LoVo (cell line): Measurements from ENCODE around the gene TSHR.
"Not testable (repeated sequence)": the region's sequence is repeated elsewhere in the genome, so short reads cannot be mapped to it uniquely, and the experiment has no call there.

ENCODE experiments used
- DNase-seq: peaks from one replicate; pipeline ENCODE4 v3.0.0-alpha.2; 2016; ENCODE audit warnings: low spot score

Gene TSHR

GRCh38 chr14:80996049-80996901 is 40.9 kb downstream of the TSHR start:
- peak; percentile 64 for DNase-seq

GRCh38 chr14:81001447-81001846 is 46.0 kb downstream of the TSHR start:
- DNase-seq = no peak

- DNase-seq = no peak
Observed at GRCh38 chr14:81004575-81004974, 49.2 kb downstream of the TSHR start.

- DNase-seq = no peak
Observed at GRCh38 chr14:81005540-81006228, 50.3 kb downstream of the TSHR start.

- no peak for DNase-seq
Observed at GRCh38 chr14:81006266-81006665, 50.8 kb downstream of the TSHR start.

GRCh38 chr14:81007131-81007530 is 51.7 kb downstream of the TSHR start:
- no peak for DNase-seq

- no peak for DNase-seq
Observed at GRCh38 chr14:81009346-81009745, 53.9 kb downstream of the TSHR start.

GRCh38 chr14:81018251-81018650 is 62.8 kb downstream of the TSHR start:
- no peak for DNase-seq

GRCh38 chr14:81018684-81019083 is 63.3 kb downstream of the TSHR start:
- DNase-seq = no peak

GRCh38 chr14:81019113-81019512 is 63.7 kb downstream of the TSHR start:
- DNase-seq = not testable (repeated sequence)

GRCh38 chr14:81023095-81023710 is 67.8 kb downstream of the TSHR start:
- no peak for DNase-seq

GRCh38 chr14:81028461-81028860 is 73.0 kb downstream of the TSHR start:
- DNase-seq = no peak

GRCh38 chr14:81031488-81031887 is 76.1 kb downstream of the TSHR start:
- DNase-seq = peak; percentile 1

- no peak for DNase-seq
Observed at GRCh38 chr14:81033698-81034240, 78.3 kb downstream of the TSHR start.

- DNase-seq = no peak
Observed at GRCh38 chr14:81042438-81042837, 87.0 kb downstream of the TSHR start.

- DNase-seq = no peak
Observed at GRCh38 chr14:81051547-81051946, 96.1 kb downstream of the TSHR start.

- not testable (repeated sequence) for DNase-seq
Observed at GRCh38 chr14:81054057-81054456, 98.6 kb downstream of the TSHR start.

GRCh38 chr14:81055971-81056370 is 100.5 kb downstream of the TSHR start:
- no peak for DNase-seq

- no peak for DNase-seq
Observed at GRCh38 chr14:81062380-81062779, 107.0 kb downstream of the TSHR start.

- DNase-seq = no peak
Observed at GRCh38 chr14:81062816-81063215, 107.4 kb downstream of the TSHR start.

- DNase-seq = no peak
Observed at GRCh38 chr14:81066672-81067071, 111.3 kb downstream of the TSHR start.

GRCh38 chr14:81067156-81067555 is 111.7 kb downstream of the TSHR start:
- DNase-seq = no peak
